SKM-1 (cell line): Measurements from ENCODE around the gene MCRIP2.

Source experiments
- DNase-seq: peaks from one replicate; lab custom pipeline; 2025; ENCODE audit not compliant: unreplicated experiment; lab: John Stamatoyannopoulos, UW

Gene MCRIP2

GRCh38 chr16:647173-647902 is 5.7 kb downstream of the MCRIP2 start:
- DNase-seq: no peak

- DNase-seq: no peak
Measured at GRCh38 chr16:648071-648780, 6.6 kb downstream of the MCRIP2 start.

GRCh38 chr16:648781-649589 is 7.4 kb downstream of the MCRIP2 start, which contains the start of gene WDR90:
TSS of gene WDR90 (plus strand) at chr16:649365. CDS start at chr16:649417, 52 bp downstream.
- DNase-seq: peak; percentile 71

- no peak for DNase-seq
Measured at GRCh38 chr16:649631-650030, 8.0 kb downstream of the MCRIP2 start.

GRCh38 chr16:651844-652243 is 10.2 kb downstream of the MCRIP2 start:
- no peak for DNase-seq

GRCh38 chr16:652454-653305 is 11.1 kb downstream of the MCRIP2 start:
- no peak for DNase-seq

- DNase-seq: no peak
Measured at GRCh38 chr16:654034-654433, 12.4 kb downstream of the MCRIP2 start.

- DNase-seq: no peak
Measured at GRCh38 chr16:657487-657886, 15.9 kb downstream of the MCRIP2 start.

- DNase-seq: no peak
Measured at GRCh38 chr16:658679-659571, 17.3 kb downstream of the MCRIP2 start.

GRCh38 chr16:659618-660017 is 18.0 kb downstream of the MCRIP2 start:
- no peak for DNase-seq

GRCh38 chr16:660132-660458 is 18.5 kb downstream of the MCRIP2 start:
- no peak for DNase-seq

GRCh38 chr16:660459-661183 is 19.0 kb downstream of the MCRIP2 start:
- DNase-seq: peak; percentile 71

GRCh38 chr16:661184-661821 is 19.7 kb downstream of the MCRIP2 start:
- no peak for DNase-seq

GRCh38 chr16:662095-662494 is 20.5 kb downstream of the MCRIP2 start:
- no peak for DNase-seq

- DNase-seq: no peak
Measured at GRCh38 chr16:662597-662996, 21.0 kb downstream of the MCRIP2 start.

GRCh38 chr16:666572-666971 is 24.9 kb downstream of the MCRIP2 start:
- no peak for DNase-seq

GRCh38 chr16:667113-667779 is 25.6 kb downstream of the MCRIP2 start:
- DNase-seq: no peak
